Dedifferentiated amniotic fluid mesenchymal stem cell (primary cell): ENCODE results near the gene SLC35F3.
"Not testable (repeated sequence)": the region's sequence is repeated elsewhere in the genome, so short reads cannot be mapped to it uniquely, and the experiment has no call there.

ENCODE experiments used
- DNase-seq: peaks from one replicate; pipeline ENCODE4 v3.0.0-alpha.2; 2016; ENCODE audit errors: extremely low spot score

Gene SLC35F3

DNA sequence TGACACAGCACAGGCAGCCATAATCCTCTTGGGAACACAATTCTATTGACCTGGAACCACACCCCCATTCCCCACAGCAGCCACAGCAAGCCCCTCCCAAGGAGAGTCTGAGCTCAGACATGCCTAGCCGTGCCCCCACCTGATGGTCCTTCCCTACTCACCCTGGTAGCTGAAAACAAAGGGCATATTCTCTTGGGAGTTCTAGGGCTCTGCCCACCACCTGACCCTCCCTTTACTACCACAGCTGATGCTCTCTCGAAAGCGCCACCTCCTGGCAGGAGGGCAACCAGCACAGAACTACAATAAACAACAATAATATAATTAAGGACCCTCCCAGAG lies 283.9 kb downstream of the SLC35F3 start:
- no peak for DNase-seq

DNA sequence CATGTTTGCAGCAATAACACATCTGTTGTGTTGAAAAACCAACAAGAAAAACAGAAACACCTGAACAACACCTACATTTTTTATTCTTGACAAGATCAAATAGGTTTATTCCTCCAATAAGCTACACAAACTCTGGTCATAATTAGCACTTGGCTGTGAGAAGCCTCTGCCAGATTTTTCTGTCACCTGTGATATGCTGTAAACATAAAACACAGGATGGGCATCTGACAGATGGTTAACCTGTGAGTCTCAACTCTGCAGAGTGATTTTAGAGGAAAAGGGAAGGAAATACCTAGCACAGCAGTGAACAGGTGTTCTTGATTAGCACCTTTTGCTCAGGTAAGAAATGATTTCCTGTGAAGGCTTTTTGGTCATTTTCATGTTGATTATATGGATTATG lies 293.4 kb downstream of the SLC35F3 start:
- no peak for DNase-seq

DNA sequence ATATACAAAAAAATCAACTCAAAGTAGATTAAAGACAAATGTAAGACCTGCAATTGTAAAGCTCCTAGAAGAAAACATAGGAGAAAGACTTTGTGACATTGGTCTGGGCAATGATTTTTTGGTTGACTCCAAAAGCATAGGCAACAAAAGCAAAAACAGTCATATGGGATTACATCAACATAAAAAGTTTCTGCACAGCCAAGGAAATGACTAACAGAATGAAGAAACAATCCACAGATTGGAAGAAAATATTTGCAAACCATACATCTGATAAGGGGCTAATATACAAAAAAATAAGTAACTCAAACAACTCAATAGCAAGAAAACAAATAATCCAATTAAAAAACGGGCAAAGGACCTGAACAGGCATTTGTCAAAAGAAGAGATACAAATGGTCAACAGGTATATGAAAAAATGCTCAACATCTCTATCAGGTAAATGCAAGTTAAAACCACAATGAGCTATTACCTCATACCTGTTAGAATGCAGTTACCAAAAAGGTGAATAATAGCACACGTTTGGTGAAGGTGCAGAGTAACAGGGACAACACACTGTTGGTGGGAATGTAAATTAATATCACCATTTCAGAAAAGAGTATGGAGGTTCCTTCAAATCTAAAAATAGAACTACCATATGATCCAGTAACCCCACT lies 295.1 kb downstream of the SLC35F3 start:
- DNase-seq, result no peak

DNA sequence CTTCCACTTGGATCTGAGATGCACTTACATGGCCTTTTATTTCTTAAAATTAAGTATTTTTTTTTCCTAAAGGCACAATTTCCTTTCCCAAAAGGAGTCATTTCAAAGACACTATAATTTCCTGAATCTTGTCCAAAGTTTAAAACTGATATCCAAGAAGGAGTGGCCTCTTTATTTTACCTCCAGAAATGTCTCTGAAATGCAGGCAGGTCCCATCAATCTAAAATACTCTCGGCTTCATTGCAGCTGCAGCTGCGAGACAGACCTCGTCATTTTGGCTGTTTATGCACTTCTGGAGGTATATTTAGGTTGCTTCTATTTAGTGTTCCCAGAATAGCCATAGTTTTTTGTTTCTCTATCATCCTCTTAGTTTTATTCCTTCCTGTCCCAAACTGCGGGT lies 296.1 kb downstream of the SLC35F3 start:
- DNase-seq, result no peak

DNA sequence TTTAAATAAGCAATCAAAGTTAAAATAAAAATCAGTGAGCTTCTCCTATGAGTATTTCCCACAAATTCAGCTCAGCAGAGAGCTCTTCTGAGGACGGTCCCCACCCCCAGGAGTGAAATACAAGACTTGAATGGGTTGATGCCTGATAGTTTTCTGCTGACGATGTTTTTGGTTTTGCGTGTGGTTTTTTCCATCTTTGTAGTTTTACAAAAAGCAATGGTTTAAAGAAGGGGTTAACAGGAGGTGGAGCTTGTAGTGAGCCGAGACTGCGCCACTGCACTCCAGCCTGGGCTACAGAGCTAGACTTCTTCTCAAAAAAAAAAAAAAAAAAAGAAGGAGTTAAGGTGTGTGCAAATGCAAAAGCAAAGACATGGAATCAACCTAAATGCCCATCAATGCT lies 297.1 kb downstream of the SLC35F3 start:
- DNase-seq, result no peak

DNA sequence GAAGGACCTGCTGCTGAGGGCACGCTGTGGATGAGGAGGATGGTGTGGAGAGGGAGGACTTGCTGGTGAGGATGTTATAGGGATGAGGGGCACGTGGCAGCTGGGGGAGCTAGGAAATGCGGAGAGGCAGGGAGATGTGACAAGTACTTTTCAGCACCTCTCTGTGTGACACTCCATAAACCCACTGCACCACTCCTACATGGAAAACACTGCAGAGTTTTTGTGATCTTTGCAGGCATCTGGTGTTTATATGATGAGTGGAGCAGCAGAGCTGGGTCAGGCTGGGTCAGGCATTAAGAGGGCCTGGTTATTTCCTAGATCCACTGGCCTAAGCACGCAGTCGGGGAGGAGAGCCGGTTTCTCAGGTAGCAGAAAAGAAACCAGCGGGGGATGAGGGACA lies 301.5 kb downstream of the SLC35F3 start:
- DNase-seq, result no peak

DNA sequence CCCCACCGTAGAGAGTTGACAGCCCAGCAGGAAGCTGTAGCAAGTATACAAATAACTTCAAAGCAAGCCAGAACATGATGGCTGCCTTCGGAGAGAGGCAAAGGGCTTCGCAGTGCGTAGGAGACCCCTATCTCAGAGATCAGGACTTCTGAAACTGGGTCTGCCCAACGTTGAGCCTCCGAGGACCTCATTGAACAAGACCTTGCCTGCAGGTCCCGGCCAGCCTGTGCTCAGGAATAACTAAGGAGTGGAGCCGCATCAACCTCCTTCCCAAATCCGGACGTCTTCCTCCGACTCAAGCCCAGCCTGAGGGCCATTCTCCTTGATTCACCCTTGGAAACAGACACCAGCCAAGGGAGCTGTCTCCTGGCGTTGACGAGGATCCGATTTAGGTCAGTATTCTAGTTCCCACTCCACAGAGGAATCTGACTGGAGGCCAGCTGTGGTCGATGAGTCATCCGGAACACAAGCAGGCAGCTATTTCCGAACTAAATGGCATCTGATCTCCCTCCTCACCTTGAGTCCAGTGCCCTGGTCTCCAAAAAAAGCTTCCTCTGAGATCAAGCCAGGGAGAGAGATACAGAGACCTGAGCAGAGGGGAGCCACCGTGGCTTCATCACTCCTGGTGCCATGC lies 302.3 kb downstream of the SLC35F3 start:
- peak; percentile 23 for DNase-seq

DNA sequence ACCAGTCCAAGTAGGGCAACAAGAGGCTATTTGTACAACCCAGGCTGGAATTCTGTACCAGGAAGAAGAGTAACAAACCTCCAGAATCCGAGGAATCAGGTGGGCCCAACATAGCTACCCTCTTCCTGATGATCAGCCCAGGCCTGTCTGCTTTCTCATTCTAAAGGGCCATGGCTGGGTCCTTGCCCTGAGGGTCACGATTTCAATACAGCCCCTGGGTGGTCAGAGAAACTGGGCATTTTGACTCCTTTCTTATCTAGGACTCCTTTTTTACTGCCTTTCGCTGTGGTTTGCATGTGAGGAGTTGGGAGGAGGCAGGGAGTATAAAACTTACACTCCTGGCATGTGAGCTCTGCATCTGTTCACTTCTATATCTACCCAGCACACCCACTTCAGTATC lies 303.9 kb downstream of the SLC35F3 start:
- no peak for DNase-seq

DNA sequence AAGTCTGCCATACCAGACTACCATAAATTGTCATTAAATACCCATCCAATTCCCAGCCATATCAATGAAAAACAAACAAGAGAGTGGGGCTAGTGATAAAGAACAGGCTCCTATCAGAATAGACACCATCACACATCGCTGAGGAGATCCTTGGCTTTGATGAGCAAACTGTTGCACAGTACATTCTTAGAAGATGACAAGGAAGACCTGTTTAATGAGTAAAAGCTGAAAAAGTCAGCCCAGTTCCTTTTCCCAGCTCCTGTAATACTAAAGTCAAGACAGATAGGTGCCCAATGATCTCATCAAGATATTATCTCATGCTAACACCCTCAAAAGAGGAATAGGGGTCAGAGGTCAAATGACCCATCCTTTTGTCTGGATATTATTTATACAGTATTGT lies 304.3 kb downstream of the SLC35F3 start:
- DNase-seq, result no peak

DNA sequence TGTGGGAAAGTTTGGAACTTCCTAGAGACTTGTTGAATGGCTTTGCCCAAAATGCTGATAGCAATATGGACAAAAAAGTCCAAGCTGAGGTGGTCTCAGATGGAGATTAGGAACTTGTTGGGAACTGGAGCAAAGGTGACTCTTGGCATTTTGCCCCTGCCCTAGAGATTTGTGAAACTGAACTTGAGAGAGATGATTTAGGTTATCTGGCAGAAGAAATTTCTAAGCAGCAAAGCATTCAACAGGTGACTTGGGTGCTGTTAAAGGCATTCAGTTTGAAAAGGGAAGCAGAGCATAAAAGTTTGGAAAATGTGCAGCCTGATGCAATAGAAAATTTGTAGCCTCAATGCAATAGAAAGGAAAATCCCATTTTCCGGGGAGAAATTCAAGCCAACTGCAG lies 306.0 kb downstream of the SLC35F3 start:
- DNase-seq, result not testable (repeated sequence)

DNA sequence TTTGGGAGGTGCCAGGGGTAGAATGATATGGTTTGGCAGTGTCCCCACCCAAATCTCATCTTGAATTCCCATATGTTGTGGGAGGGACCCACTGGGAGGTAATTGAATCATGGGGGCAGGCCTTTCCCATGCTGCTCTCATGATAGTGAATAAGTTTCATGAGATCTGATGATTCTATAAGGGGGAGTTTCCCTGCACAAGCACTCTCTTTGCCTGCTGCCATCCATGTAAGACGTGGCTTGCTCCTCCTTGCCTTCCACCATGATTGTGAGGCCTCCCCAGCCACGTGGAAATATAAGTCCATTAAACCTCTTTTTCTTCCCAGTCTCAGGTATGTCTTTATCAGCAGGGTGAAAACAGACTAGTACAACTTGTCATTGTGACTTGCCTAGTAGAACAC lies 307.4 kb downstream of the SLC35F3 start:
- not testable (repeated sequence) for DNase-seq

DNA sequence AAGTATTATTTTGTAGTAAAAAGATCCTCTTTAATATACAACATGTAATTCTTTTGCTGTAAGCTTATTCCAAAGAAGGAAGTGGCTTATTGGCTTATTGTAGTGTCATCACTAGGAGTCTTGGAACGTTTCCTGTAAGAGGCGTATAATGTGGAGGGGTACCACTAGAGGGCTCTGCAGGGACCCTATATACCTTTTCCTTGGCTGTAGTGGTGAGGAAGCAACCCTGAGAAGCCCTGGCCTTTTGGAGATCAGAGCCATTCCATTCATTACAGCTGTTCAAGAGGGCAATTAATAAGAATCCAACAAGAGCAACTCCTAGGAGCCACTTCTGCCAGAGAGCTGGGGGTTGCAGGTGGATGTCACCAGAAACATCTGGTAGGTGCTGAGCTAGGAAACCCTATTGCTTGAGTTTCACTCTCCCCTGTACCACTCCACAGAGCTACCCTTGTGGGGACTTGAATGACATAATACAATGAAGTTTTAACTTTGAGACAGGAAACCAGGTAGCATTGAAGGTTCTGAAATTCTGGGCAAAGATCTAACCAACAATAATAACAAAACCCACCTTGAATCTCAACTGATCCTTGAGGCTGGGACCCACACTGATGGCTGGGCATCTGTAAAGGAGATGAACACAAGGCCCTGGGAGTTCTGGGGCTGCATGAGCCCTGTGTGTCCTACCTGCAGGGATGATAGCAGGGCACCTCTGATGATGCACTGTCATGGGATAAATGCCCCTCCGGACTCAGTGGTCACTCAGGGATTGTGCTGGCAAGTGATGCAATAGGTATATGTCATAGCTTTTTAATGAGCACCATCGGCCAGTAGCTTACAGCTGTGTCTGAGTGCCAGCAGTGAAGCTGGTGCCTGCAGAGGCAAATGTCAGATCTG lies 308.5 kb downstream of the SLC35F3 start:
- no peak for DNase-seq

DNA sequence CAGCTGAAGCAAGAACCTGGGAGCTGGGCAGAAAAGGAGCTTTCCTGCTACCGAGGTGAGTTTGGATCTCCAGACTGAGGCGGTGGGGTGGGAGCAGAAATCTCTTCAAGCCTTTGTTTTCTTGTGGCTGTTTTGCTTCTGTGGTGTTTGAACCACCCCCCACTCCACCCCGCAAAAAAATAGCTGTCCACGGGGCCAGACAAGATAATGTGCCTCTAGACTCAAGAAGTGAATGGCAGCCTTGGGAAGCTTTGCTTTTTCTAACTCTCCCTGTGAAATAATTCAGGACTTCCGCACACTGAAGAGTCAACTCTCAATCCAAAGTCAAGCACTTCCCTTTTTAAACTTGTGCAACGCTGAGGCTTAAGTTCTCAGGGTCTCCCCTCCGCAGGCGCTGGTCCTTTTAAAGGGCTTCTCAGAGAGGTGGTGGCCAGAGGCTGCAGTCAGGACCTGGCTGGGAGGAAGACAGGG lies 309.2 kb downstream of the SLC35F3 start:
- DNase-seq, result no peak

DNA sequence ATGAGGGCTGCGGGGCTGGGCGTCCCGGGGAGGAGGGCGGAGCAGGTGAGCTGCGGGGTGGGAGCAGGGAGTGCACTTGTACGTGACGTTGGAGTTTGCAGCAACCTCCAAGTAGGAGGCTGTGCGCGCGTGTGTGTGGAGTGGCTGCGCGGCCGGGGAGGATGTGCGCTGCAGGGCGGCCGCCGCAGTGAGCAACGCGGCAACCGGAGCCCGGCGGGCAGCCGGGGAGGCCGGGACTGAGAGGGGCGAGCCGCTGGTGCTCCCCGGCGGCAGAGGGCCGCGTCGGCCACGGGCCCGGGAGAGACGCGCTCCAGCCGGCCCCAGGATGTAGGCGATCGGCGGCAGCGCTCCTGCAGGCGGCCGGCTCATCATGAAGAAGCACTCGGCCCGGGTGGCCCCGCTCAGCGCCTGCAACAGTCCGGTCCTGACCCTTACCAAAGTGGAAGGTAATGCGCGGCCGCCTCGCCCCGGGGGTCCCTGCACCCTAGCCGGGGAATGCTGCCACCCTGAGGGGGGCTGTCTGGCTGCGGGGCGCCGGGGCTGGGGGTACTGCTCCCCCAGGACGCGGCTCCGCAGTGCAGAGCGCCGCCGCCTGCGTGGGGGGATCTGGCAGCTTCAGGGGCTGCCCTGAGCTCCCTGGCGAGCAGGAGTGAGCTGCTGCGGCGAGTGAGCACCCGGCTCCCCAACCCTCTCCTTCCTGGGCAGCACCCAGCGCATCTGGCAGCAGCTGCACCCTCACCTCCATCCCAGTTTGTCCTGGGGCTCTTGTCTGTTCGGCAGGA lies 309.8 kb downstream of the SLC35F3 start:
- DNase-seq, result no peak

DNA sequence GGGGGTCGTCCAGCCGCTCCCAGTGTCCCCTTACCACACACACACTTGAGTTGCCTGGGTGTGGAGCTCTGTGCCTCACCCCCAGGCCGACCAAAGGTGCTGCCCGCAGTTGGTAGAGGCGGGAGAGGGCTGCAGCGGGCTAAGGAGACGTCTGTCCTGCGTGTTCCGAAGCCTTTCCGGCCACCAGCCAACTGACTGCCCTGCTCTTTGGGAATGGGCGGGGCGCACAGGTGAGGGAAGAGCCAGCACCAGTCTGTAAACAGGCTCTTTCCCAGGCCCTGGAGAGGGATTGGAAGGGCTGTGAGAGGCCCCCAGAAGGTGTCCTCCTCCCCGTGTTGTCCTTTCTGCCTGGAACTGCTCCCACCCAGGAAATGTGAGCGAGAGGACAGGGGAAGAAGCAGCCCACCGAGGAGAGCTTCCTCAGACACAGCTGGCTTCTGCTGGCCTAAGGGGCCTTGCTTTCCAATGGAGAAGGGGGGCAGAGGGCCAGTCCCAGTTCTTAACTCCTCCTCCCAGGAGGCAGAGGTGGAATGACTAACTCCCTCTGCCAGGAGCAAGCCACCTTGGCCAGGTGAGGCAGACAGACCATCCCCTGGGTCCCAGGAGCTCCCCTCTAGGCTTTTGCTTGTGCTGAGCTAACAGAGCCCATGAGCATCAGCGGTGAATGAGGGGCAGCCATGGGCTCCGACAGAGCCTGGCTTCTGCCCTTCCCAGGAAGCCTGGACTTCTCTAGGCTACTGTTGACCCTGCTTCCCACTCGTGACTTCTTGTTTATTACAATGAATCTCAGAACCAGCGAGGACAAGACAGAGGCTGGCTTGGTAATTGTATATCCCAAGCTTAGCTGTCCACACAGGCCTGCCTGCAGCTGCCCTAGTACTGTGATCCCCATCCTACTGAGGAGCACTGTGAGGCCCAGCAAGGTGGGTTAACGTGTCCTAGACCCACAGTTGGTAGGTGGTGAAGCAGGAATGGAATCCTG lies 310.7 kb downstream of the SLC35F3 start:
- no peak for DNase-seq

DNA sequence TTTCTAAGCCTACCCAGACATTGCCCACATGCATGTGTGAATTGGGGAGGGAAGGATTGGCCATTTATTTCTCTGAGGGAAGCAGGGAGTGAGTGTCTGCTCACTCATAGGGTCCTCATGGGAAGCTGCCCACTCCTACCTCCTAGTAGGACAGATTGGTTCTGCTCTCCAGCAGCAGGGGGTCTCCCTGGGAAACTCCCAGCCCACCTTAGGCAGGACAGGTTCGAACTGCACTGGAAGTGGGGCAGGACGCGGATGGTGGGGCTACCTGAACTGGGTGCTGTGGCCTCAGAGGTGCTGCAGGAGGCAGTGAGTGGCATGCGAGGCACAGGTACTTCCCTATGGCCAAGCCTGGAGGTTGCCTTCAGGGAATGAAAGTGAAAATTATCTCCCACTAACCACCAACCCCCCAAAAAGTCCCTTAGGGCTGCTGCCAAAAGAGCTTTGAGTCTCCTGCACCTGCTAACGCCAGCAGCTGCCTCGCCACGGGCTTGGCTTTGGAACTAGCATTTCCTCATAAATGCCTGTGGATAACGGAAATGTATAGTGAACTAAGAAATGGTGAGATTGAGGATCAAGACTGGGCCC lies 311.7 kb downstream of the SLC35F3 start:
- DNase-seq, result no peak

DNA sequence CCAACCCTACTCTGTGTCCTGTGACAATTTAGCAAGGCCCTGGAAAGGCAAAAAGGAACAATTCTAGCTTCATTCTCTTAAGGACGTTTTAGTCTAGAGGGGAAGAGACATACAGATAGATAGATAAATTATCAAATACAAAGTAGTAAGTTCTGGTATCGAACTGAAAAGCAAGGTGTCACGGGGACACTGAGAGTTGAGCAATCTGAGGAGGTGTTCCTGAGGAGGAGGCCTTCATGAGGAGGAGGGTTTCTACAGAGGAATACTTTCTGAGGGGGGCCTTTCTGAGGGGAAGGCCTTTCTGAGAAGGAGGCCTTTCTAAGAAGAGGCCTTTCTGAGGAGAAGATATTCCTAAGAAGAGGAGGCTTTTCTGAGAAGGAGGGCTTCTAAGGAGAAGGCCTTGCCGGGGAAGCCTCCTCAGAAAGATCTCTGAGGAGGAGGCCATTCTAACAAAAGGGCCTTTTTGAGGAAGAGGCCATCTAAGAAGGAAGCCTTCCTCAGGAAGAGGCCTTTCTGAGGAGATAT lies 312.9 kb downstream of the SLC35F3 start:
- DNase-seq, result no peak

DNA sequence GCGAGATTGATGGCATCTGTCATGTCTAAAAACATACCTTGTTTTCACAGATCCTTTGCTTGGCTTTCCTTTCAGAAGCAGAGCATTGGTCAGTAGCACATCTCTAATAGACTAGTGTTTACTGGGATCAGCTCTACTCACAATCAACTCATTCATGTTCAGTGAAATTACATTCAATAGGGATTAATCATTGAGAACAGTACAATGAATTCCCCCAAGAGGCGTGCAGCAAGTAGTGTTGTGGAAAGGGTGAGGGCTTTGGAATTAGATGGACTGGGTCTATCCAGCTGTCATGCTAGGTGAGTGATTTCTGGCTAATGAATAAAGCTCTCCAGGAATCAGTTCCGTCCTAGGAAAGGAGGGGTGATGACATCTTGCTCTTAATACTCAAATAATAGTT lies 313.6 kb downstream of the SLC35F3 start:
- no peak for DNase-seq

DNA sequence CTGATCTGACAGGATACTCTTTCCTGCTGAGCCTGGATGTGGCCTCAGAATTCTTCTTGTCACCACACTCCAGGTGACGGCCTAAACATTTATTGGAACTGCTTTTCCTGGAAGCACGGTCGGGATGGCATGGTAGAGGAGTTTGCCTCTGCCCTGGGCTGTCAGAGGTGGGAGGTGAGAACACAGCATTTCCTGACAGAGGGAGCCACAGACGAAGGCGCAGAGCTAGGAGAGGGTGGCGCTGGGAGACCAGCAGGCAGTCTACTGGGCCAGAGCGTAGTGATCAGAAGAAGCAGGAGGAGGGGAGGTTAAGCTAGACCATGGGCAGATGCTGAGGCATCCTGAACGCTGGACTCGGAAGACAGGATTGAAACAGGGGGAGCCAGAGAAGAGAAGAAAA lies 315.2 kb downstream of the SLC35F3 start:
- DNase-seq, result no peak

DNA sequence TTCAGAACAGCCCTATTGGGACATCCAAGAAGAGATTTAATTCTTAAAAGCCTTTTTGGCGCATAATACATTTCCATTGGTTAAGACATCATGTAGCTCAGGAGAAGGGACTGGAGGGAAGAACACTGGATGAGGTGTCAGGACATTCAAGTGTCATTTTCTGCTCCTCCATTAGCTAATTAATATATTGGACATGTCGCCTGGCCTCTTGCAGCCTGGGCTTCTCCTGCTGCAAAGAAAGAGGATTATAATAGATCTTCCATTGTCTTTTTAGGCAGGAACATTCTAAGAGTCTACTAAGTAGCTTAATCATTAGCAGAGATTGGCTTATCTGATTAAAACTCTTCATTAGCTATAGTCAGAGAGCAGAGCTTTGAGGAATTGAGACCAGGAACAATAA lies 317.1 kb downstream of the SLC35F3 start:
- no peak for DNase-seq
